H9 (cell line): ENCODE results near the gene EPHB2. TPM values are rescaled to one million over a fixed set of nuclear protein-coding genes. Genes with fewer than 3 reads are reported as not detected.

ENCODE experiments used
- DNase-seq: peaks from one replicate; pipeline ENCODE4 v3.0.0-alpha.2; 2017
- H2AFZ ChIP-seq: one replicate; pipeline ENCODE4 v1.6.1; 2013; ENCODE audit warnings: mild to moderate bottlenecking, low read length, control low read depth, moderate library complexity
- H2AK5ac ChIP-seq: 2 replicates; pipeline ENCODE4 v1.6.1; 2013; ENCODE audit warnings: low read length, control low read depth, mixed read lengths; ENCODE audit not compliant: insufficient read length
- H2BK120ac ChIP-seq: one replicate; pipeline ENCODE4 v1.6.1; 2013; ENCODE audit warnings: low read depth, mild to moderate bottlenecking, low read length, control low read depth, inconsistent platforms; ENCODE audit not compliant: poor library complexity, severe bottlenecking
- H2BK12ac ChIP-seq: 2 replicates; pipeline ENCODE4 v1.6.1; 2013; ENCODE audit warnings: low read length, control low read depth, mixed read lengths, low read depth; ENCODE audit not compliant: insufficient read length
- H2BK15ac ChIP-seq: 2 replicates; pipeline ENCODE4 v1.6.1; 2013; ENCODE audit warnings: low read depth, low read length, control low read depth
- H2BK20ac ChIP-seq: one replicate; pipeline ENCODE4 v1.6.1; 2013; ENCODE audit warnings: low read depth, mild to moderate bottlenecking, low read length, control low read depth, inconsistent platforms; ENCODE audit not compliant: poor library complexity, severe bottlenecking
- H2BK5ac ChIP-seq: 2 replicates; pipeline ENCODE4 v1.6.1; 2013; ENCODE audit warnings: low read length, control low read depth, mixed read lengths; ENCODE audit not compliant: insufficient read length
- H3K14ac ChIP-seq: 2 replicates; pipeline ENCODE4 v1.6.1; 2013; ENCODE audit warnings: low read length, control low read depth; ENCODE audit not compliant: insufficient read depth
- H3K18ac ChIP-seq: 2 replicates; pipeline ENCODE4 v1.6.1; 2013; ENCODE audit warnings: low read depth, mild to moderate bottlenecking, mixed read lengths, low read length, control low read depth; ENCODE audit not compliant: insufficient read length
- H3K23ac ChIP-seq: 2 replicates; pipeline ENCODE4 v1.6.1; 2013; ENCODE audit warnings: low read length, control low read depth, mixed read lengths, low read depth; ENCODE audit not compliant: insufficient read length
- H3K23me2 ChIP-seq: 2 replicates; pipeline ENCODE4 v1.6.1; 2013; ENCODE audit warnings: low read depth, mild to moderate bottlenecking, mixed read lengths, low read length, control low read depth; ENCODE audit not compliant: insufficient read length, poor library complexity, severe bottlenecking
- H3K27ac ChIP-seq: 2 replicates; pipeline ENCODE4 v1.5.1; 2013; ENCODE audit warnings: low read length, control low read depth, mixed read lengths, low read depth; ENCODE audit not compliant: insufficient read length
- H3K27me3 ChIP-seq: 2 replicates; pipeline ENCODE4 v1.6.1; 2013; ENCODE audit warnings: low read length, control low read depth, inconsistent platforms; ENCODE audit not compliant: insufficient read depth
- H3K4ac ChIP-seq: 2 replicates; pipeline ENCODE4 v1.6.1; 2013; ENCODE audit warnings: low read depth, mild to moderate bottlenecking, control low read depth, inconsistent platforms, low read length, moderate library complexity
- H3K4me1 ChIP-seq: 2 replicates; pipeline ENCODE4 v1.6.1; 2013; ENCODE audit warnings: low read length, control low read depth, inconsistent platforms; ENCODE audit not compliant: insufficient read depth
- H3K4me2 ChIP-seq: 2 replicates; pipeline ENCODE4 v1.6.1; 2013; ENCODE audit warnings: low read length, control low read depth, mixed read lengths; ENCODE audit not compliant: insufficient read length, insufficient read depth
- H3K56ac ChIP-seq: 2 replicates; pipeline ENCODE4 v1.6.1; 2013; ENCODE audit warnings: low read depth, mild to moderate bottlenecking, mixed read lengths, low read length, control low read depth; ENCODE audit not compliant: insufficient read length
- H3K79me1 ChIP-seq: 2 replicates; pipeline ENCODE4 v1.6.1; 2013; ENCODE audit warnings: low read depth, mild to moderate bottlenecking, moderate library complexity, low read length, control low read depth, inconsistent platforms; ENCODE audit not compliant: insufficient read depth, poor library complexity, severe bottlenecking
- H3K79me2 ChIP-seq: 2 replicates; pipeline ENCODE4 v1.6.1; 2013; ENCODE audit warnings: low read length, control low read depth, inconsistent platforms; ENCODE audit not compliant: insufficient read depth
- H3K9ac ChIP-seq: 2 replicates; pipeline ENCODE4 v1.6.1; 2013; ENCODE audit warnings: low read length, control low read depth, mixed read lengths; ENCODE audit not compliant: insufficient read length; ENCODE audit errors: extremely low read depth
- H3K9me3 ChIP-seq: one replicate; pipeline ENCODE4 v1.6.1; 2013; ENCODE audit warnings: low read depth, low read length, inconsistent platforms; ENCODE audit not compliant: control insufficient read depth
- H3T11ph ChIP-seq: one replicate; pipeline ENCODE4 v1.6.1; 2013; ENCODE audit warnings: mild to moderate bottlenecking, low read length, control low read depth, inconsistent platforms
- H4K20me1 ChIP-seq: one replicate; pipeline ENCODE4 v1.6.1; 2013; ENCODE audit not compliant: control insufficient read depth, insufficient read length, insufficient read depth
- H4K5ac ChIP-seq: 2 replicates; pipeline ENCODE4 v1.6.1; 2013; ENCODE audit warnings: low read depth, mild to moderate bottlenecking, mixed read lengths, low read length, control low read depth; ENCODE audit not compliant: insufficient read length
- H4K8ac ChIP-seq: replicated peaks from 2 replicates; pipeline ENCODE4 v1.6.1; 2013; ENCODE audit warnings: low read length, control low read depth, mixed read lengths, low read depth; ENCODE audit not compliant: insufficient read length
- H4K91ac ChIP-seq: 2 replicates; pipeline ENCODE4 v1.6.1; 2013; ENCODE audit warnings: low read depth, mild to moderate bottlenecking, moderate library complexity, mixed read lengths, low read length, control low read depth; ENCODE audit not compliant: insufficient read length
- H3K27ac Mint-ChIP-seq, 3 experiments: 2 replicates in 2 of 3; 3 replicates in 1 of 3; pipeline ENCODE4 v1.8.0; 2020 to 2021; ENCODE audit warnings: mixed read lengths in 3 of 3, mild to moderate bottlenecking in 1 of 3, moderate library complexity in 1 of 3
- H3K27me3 Mint-ChIP-seq: 2 replicates; pipeline ENCODE4 v1.8.0; 2021; ENCODE audit warnings: low read depth, mild to moderate bottlenecking, moderate library complexity, mixed read lengths
- H3K36me3 Mint-ChIP-seq, 3 experiments: 2 replicates in 2 of 3; 3 replicates in 1 of 3; pipeline ENCODE4 v1.8.0; 2020 to 2021; ENCODE audit warnings: low read depth in 3 of 3, mixed read lengths in 3 of 3; ENCODE audit not compliant: insufficient read depth in 1 of 3
- H3K4me1 Mint-ChIP-seq, 2 experiments: 2 replicates each; pipeline ENCODE4 v1.8.0; 2020; ENCODE audit warnings: mixed read lengths in 2 of 2
- H3K4me3 Mint-ChIP-seq, 2 experiments: 2 replicates in 1 of 2; 3 replicates in 1 of 2; pipeline ENCODE4 v1.8.0; 2020 to 2021; ENCODE audit warnings: mild to moderate bottlenecking in 2 of 2, mixed read lengths in 2 of 2, moderate library complexity in 1 of 2
- H3K9me3 Mint-ChIP-seq, 2 experiments: 2 replicates in 1 of 2; 3 replicates in 1 of 2; pipeline ENCODE4 v1.8.0; 2020; ENCODE audit warnings: mild to moderate bottlenecking in 2 of 2, mixed read lengths in 2 of 2, moderate library complexity in 1 of 2
- CTCF ChIP-seq: fragments of 200-600 bp; sonication (generic); conservative IDR thresholded peaks from 3 replicates; pipeline ENCODE4 v1.8.0; 2021; ENCODE audit warnings: antibody characterized with exemption, mild to moderate bottlenecking
- WGBS: extraction: QIAGEN DNeasy Blood & Tissue Kit; methylation state at CpG from one replicate; pipeline ENCODE4 v1.1.7; 2013; ENCODE audit warnings: missing lambda C conversion rate, low lambda C conversion rate, mixed read lengths; ENCODE audit not compliant: insufficient read length; ENCODE audit errors: extremely low coverage; 5-methylcytosine and 5-hydroxymethylcytosine counted together
- long read RNA-seq: library from polyadenylated mRNA; unstranded; transcript quantifications from one replicate; pipeline ENCODE4 v2.0.0, GENCODE V29; 2020
- total RNA-seq: library from RNA; stranded (reverse); gene quantifications from 2 replicates; pipeline ENCODE4 v1.2.1, GENCODE V29; 2021

The EPHB2 gene
- 8.3 and 9.5 TPM in 2 replicates for total RNA-seq
- long read RNA-seq, full-length matches to known transcripts: 3 of 19 reads
- long read RNA-seq, partial matches to known transcripts: 6 of 19 reads
- long read RNA-seq, other reads (novel, unspliced or antisense): 10 of 19 reads

GRCh38 chr1:22710701-22711049 is at the start of gene EPHB2:
Gene EPHB2, plus strand, starts transcription at chr1:22710839. Its CDS starts 144 bp downstream, at chr1:22710983.
- no peak for TF ChIP-seq CTCF
- no peaks in the 10 kb centered on the region; a peak in 1 of 5 replicates for H3K9me3 Mint-ChIP-seq
- Histone ChIP-seq H3K14ac (no peak within 1 kb of the TSS), H4K20me1 (no peaks in the 10 kb centered on the region), H2BK15ac (no peak within 1 kb of the TSS), H2AK5ac (no peak within 1 kb of the TSS), H3K4me2 (peak within 1 kb of the TSS; percentile 25), H2BK5ac (no peak within 1 kb of the TSS), H3K4me1 (no peaks in the 10 kb centered on the region), H3K9me3 (no peaks in the 10 kb centered on the region), H2BK20ac (no peak within 1 kb of the TSS), H2BK120ac (no peak within 1 kb of the TSS), H3K27me3 (peaks cover 5% of the 10 kb centered on the region; the same call in 1 of the 2 replicates), H4K91ac (no peak within 1 kb of the TSS), H2BK12ac (no peak within 1 kb of the TSS), H4K5ac (no peak within 1 kb of the TSS), H4K8ac (no peak within 1 kb of the TSS), H3K4ac (no peak within 1 kb of the TSS), H3K79me1 (no peaks in the 10 kb centered on the region), H3K56ac (no peak within 1 kb of the TSS), H3K27ac (no peak within 1 kb of the TSS), H3K23me2 (peaks cover 4% of the 10 kb centered on the region), H3K9ac (no peak within 1 kb of the TSS), H3T11ph (no peak within 1 kb of the TSS), H3K18ac (no peak within 1 kb of the TSS), H2AFZ (no peak within 1 kb of the TSS), H3K79me2 (no peaks in the 10 kb centered on the region), H3K23ac (no peak within 1 kb of the TSS)
- peaks cover 65% of the 10 kb centered on the region for H3K27me3 Mint-ChIP-seq
- H3K36me3 Mint-ChIP-seq: no peaks in the 10 kb centered on the region; a peak in 1 of 7 replicates
- no peak within 1 kb of the TSS; a peak in 1 of 7 replicates for H3K27ac Mint-ChIP-seq
- peak within 1 kb of the TSS; percentile 64 to 82 for H3K4me3 Mint-ChIP-seq
- H3K4me1 Mint-ChIP-seq: peaks cover 11 to 35% of the 10 kb centered on the region in 2 experiments
- no CpG with 5 or more reads among the region's 55 CpGs for WGBS
- DNase-seq: no peak
